ENCODE data around the gene ZNF880.
"Not testable (repeated sequence)": the region's sequence is repeated elsewhere in the genome, so short reads cannot be mapped to it uniquely, and the experiment has no call there.

ZNF880 gene

DNA sequence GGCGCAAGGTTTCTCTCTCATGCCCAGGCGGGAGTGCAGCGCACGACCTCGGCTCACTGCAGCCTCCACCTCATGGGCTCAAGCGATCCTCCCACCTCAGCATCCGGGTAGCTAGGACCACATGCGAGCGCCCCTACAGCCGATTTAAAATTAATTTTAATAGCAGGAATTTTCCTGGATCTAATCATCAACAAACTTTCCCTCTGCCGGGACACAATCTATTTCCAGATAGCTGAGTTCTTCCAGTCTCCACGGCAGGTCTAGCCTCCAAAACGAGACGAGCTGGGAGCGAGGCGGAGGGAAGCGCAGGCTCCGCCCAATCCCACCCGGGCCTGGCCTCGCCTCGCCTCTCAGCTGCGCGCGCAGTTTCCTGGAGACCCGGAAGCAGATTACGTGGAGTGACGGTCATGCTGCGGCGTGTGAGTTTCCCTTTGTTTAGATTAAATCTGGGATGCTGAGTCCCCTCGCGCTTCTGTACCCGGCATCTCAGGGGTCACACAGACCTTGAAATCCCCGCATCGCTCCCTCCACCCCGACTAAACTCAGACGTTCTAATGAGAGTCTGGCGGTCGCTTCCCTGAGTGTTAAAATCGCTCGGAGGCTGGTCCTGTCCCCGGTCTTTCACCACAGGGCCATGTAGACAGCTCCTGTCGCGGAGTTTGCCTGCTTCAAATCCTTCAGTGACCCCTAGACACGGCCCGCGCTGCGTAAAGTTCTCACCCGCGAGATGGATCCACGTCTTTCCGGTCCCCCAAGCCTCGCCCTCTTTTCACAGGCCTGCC is at the start of gene ZNF880:
Gene ZNF880, plus strand, starts transcription at position 365 of the 782 bp plus-strand sequence. Its CDS starts 43 bp downstream, at position 408.
- DNase-seq: peak; percentile 88

DNA sequence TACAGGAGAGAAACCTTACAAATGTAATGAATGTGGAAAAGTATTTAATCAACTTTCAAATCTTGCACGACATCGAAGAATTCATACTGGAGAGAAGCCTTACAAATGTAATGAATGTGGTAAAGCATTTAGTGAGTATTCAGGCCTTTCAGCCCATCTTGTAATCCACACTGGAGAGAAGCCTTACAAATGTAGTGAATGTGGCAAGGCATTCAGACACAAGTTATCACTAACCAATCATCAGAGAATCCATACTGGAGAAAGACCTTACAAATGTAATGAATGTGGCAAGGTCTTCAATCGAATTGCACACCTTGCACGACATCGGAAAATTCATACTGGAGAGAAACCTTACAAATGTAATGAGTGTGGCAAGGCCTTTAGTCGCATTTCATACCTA is 47.3 kb upstream of the ZNF880 start:
- DNase-seq: no peak

DNA sequence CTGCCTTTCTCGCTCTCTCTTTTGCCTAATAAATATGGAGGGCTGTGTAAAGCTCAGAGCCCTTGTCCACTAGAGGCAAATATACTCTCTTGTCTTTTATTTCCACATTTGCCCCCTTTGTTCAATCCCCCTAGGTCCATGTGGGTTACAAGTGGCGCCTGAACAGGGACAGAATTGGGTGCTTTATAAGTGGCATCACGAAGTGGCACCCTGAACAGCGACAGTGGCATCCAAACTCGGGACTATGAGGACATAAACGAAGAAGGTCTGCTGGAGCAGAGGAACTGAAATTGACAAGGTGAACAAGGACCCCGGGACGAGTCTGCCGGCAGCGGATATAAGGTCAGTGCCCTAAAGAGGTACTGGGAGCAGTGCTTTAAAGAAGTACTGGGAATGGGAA is 38.0 kb upstream of the ZNF880 start:
- no peak for DNase-seq

DNA sequence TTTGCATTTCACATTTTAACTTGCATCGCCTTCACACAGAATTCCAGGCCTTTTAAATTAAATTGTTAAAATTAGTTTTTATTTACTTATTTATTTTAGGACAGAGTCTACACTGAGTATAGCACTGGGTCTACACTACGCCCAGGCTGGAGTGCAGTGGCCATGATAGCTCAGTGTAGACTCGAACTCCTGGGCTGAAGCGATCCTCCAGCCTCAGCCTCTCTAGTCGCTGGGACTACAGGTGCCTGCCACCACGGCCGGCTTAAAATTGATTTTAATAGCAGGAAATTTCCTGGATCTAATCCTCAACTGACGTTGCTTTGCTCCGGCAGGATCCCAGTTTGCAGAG is 34.0 kb upstream of the ZNF880 start:
- DNase-seq: no peak

DNA sequence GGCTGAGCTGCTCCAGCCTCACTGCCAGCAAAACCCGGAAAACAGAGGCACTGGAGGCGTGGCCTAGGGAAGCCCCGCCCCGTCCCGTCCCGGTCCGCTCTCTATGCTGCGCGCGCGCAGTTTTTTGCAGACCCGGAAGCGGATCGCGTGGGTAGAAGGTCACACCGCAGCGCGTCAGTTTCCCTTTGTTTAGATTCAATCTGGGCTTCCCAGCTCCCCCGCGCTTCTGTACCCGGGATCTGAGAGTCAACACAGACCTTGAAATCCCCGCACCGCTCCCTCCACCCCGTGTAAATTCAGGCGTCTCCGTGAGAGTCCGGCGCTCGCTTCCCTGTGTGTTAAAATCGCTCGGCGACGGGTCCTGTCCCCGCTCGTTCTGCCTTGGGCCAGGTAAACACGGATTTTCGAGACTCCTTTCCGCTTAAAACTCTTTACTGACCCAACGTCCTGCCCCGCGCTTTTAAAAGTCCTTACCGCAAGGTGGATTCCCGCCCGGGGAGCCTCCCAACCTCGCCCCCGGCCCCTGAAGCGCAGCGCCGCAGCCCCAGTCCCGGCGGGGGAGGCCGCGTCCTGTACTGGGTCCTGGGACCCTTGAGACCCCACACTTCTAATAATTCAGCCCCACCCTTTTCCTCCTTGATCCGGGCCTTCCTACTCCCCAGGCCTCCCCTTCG is 33.5 kb upstream of the ZNF880 start, which contains the start of gene ZNF610:
Gene ZNF610, plus strand, starts transcription at position 127 of the 674 bp plus-strand sequence. CDS start 12,930 bp downstream, outside the sequence.
- DNase-seq: peak; percentile 84

DNA sequence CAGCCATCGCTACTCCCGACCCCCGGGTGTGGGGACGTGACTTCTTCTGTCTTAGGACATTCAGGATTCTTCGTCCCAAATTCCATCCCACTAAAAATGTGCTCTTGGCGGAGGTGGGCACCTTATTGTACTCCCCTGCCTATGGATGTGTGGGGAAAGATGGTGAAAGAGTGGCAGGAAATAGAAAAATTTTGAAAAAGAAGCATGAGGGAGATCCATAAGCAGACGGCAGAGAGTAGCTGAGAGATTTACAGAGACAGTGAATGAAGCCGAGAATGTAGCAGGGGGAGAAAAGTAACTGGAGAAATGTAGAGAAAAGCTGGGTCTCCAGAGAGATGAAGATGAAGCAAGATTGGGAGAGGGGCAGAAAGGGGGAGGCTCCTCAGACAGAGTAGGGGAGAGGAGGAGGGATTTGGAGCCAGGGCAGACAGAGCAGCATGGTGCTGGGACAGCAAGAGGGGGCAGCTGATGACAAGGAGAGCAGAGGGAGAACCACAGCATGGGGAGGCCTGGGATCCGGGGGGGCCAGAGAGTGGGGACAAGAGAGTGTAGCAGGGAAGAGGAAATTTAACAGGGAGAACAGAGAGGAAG is 32.8 kb upstream of the ZNF880 start:
- no peak for DNase-seq

DNA sequence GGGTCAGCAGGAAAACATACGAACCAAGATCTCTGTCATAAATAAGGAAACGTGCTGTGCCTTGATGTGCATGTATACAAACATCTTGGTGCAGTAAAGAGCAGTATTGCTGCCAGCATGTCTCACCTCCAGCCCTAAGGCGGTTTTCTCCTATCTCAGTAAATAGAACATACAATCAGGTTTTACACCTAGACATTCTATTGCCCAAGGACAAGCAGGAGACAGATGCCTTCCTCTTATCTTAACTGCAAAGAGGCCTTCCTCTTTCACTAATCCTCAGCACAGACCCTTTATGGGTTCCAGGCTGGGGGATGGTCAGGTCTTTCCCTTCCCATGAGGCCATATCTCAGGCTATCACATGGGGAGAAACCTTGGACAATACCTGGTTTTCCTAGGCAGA is 30.7 kb upstream of the ZNF880 start:
- not testable (repeated sequence) for DNase-seq

DNA sequence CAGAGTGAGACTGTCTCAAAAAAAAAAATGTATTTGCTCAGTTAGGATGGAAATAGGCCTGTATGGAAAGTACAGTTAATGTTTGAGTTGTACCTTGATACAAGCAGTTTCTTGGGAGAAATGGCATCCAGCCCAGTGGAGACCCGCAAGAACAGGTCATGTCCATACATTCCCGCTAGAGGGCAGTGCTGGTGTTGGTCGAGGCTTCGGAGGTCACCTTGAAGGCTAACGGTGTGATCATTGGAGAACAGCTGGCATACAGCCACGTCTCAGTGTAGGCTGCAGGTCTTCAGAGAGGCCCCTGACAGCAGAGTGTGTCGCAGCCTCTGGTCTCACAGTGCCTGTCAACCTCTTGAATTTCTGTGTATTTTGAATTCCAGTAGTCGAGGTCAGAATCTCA is 26.2 kb upstream of the ZNF880 start:
- DNase-seq: no peak

DNA sequence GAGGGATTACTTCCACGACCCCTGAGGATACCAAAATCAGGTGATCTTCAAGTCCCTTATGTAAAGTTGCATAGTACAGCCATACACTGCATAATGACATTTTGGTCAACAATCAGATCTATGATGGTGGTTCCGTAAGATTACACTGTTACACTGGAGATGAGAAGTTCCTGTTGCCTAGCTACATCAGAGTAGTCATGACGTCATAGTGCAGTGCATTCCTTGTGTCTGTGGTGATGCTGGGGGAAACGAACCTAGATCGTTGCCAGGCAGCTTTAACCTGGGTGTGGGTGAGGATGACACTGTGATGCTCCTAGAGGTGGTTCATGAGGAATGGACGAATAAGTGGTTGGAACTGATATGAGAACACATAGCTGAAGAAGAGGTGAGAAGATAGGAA is 24.6 kb upstream of the ZNF880 start:
- no peak for DNase-seq

DNA sequence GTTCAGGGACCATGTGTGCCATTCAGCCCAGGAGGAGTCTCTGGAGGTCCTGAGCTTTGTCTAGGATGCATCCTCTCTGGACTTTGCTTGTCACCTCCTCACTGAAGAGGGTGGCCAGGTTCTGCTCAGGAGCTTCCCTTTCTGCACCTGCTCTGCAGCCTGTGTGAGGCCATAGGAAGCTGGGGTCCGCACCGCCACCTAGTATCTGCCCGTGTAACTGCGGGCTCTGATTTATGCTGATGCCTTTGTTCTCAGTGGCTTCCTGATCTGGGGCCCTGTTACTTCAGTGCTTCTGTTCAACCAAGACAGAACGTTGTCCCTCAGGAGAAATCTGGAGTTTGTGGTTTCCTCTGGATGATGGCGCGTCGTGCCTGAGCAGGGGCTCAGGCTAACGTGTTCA is 18.2 kb upstream of the ZNF880 start:
- no peak for DNase-seq

DNA sequence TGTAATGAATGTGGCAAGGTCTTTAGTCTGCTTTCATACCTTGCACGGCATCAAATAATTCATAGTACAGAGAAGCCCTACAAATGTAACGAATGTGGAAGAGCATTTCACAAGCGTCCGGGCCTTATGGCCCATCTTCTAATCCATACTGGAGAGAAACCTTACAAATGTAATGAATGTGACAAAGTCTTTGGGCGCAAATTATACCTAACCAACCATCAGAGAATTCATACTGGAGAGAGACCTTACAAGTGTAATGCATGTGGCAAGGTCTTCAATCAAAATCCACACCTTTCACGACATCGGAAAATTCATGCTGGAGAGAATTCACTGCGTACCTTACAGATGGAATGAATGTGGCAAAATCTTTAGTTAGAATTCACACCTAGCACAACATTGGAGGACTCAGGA is 3.3 kb upstream of the ZNF880 start:
- no peak for DNase-seq

DNA sequence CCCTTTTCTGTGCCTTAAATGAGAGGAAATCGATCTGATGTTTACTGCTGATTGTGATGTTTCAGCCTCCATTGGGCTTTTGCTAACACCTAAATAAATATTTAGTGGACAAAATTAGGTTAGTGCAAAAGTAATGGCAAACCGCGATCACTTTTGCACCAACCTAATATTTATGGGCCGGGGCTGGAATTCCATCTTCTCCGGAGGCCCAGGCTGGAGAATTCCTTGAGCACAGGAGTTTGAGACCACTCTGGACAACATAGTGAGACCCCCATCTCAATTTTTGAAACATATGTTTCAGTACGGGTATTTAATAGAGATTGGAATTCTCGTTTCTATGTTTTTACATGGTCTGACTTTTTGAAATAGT is 603 bp downstream of the ZNF880 start:
- no peak for DNase-seq

DNA sequence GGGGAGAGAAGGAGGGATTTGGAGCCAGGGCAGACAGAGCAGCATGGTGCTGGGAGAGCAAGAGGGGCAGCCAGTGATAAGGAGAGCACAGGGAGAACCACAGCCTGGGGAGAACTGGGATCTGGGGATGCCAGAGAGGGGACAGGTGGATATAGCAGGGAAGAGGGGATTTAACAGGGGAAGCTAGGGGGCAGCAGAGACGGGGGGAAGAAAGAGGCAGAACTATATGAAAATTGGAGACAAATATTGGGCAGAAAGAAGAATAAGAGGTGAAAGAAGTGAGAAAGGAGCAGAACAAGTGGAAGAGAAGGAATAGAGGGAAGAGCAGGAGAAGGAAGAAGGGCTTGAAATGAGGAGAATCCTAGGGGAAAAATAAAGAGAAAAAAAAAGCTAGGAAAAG is 21.4 kb downstream of the ZNF880 start:
- DNase-seq: no peak

DNA sequence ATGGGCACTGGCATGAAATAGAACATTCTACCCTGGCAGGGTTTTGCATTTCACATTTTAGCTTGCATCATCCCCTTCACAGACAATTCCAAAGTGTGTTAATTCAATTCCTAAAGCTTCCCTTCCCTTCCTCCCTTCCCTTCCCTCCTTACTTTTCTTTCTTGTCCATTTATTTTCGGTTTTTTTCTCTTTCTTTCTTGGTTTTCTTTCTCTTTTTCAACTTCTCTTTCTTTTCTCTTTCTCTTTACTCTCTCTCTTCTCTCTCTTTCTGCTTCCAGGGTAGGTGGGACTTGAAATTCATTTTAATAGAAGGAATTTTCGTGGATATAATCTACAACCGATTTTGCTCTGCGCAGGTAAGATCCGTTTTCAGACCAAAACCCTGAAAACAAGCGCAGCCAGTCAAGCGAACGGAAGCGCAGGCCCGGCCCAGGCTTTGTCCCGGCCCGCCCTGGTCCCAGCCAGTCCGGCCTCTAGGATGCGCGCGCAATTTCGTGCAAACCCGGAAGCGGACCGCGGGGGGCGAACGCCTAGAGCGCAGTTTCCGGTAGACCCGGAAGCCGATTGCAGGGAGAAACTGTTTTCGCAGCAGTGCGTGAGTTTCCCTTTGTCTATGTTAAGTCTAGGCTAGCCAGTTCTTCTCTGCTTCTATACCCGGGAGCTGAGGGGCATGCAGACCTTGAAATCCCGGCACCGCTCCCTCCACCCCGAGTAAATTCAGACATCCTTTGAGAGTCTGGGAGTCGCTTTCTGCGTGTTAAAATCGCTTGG is 27.8 kb downstream of the ZNF880 start, which contains the start of gene ZNF528:
Gene ZNF528, plus strand, starts transcription at position 540 of the 771 bp plus-strand sequence. CDS start 4,165 bp downstream, outside the sequence.
- DNase-seq: peak; percentile 87

DNA sequence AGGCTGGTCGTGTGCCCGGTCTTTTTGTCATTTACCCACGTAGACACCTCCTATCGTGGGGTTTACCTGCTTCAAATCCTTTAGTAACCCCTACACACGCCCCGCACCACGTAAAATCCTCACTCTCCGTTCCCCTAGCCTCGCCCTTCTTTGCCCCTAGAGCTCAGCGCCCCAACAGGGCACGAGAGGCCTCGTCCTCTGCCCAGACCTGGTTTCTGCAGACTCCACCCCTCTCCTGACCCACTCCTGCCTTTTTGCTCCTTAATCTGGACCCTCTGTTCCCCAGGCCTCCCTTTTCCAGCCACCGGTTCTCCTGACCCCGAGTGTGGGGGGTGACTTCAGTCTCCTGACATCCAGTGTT is 28.3 kb downstream of the ZNF880 start:
- DNase-seq: no peak

DNA sequence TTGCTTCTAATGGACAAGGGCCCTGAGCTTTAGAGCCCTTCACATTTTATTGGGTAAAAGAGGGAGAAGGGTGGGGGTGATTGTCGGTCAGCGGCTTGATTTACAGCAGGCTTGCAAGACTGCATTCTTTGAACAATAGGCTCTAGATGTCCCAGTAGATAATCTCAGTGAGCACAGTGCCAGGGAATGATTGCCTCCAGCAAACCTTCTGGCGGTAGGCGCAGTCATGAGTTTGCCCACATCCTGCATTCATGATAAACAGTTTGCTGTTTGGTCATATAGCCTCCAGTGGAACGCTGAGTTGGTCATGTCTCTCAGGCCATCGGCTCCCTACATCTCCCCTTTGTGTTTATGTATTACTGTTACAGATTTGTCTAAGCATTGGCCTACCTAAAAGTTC is 40.6 kb downstream of the ZNF880 start:
- DNase-seq: peak; percentile 21

DNA sequence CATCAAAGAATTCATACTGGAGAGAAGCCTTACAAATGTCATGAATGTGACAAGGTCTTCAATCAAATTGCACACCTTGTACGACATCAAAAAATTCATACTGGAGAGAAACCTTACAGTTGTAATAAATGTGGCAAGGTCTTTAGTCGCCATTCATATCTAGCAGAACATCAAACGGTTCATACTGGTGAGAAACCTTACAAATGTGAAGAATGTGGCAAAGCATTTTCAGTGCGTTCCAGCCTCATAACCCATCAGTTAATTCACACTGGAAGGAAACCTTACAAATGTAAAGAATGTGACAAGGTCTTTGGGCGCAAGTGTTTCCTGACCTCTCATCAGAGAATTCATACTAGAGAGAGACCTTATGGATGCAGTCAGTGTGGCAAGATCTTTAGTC is 46.0 kb downstream of the ZNF880 start:
- DNase-seq: no peak

DNA sequence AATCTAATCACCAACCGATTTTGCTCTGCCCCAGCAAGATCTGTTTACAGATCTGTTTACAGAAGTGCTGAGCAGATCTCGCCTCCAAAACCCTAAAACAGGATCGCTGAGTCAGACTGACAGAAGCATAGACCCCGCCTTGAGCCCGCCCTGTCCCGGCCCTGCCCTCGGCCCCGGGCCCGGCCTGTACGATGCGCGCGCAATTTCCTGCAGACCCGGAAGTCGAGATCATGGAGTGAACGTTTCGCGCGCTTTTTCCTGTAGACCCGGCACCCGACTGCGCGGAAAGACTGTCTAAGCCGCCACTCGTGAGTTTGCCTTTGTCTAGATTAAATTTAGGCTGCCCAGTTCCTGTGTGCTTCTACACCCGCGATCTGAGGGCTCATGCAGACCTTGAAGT is 59.2 kb downstream of the ZNF880 start, which contains the start of gene ZNF534:
Gene ZNF534, plus strand, starts transcription at position 212 of the 400 bp plus-strand sequence. CDS start 2,327 bp downstream, outside the sequence.
- no peak for DNase-seq
